Measurements from ENCODE around the gene TFCP2L1. TPM values are rescaled to one million over a fixed set of nuclear protein-coding genes. Genes with fewer than 3 reads are reported as not detected.

TFCP2L1 gene
- total RNA-seq, 1 experiment from 2014 or later = 18.4 TPM

DNA sequence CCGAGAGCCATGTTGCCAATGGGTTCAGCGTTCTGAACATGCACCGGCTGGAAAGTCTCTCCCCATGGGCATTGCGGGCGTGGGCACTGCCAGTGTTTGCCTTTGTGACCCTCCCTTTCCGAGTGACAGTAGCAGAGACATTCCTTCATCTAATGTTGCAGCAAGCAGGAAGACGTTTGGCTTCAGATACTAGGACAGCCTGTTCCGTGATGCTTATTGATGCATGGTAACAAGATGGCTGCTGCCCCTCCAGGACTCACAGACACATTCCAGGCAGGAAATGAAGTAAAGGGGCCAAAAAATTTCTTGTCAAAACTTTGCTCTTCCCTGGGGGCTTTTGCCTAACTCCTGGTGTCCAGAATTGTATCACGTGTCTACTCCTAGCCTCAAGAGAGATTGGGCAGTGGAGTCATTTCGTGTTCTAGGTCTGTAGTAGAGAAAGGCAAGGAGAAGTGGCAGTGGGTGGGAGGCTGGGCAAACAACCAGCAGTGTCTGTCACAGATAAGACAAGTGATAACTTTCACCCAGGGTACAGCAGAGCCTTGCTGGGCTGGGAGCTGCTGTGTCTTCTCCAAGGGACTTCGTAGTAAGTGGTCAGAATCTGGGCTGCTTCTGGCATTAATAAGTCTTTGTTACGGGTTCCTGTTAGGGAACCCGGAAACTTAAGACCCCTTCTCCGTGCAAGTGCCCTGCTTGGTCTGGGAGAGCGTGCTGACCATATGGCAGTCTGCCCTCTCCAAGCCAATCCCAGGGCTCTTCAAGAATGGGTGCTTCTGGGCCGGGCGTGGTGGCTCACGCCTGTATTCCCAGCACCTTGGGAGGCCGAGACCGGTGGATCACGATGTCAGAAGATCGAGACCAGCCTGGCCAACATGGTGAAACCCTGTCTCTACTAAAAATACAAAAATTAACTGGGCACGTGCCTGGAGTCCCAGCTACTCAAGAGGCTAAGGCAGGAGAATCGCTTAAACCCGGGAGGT lies 93.5 kb downstream of the TFCP2L1 start:
- DNase-seq = no peak
- intact Hi-C loops (cut with micrococcal nuclease; ENCODE audit: unreplicated experiment) = no loop called here
- Mint-ChIP-seq H3K4me1 (ENCODE audit: low read depth, unreplicated experiment) (no peaks in the 10 kb centered on the region), H3K27me3 (ENCODE audit: insufficient read depth, unreplicated experiment) (no peaks in the 10 kb centered on the region), H3K27ac (ENCODE audit: unreplicated experiment) (no peak overlapping the region), H3K4me3 (ENCODE audit: unreplicated experiment) (no peak overlapping the region), H3K9me3 (ENCODE audit: unreplicated experiment) (no peaks in the 10 kb centered on the region), H3K36me3 (ENCODE audit: insufficient read depth, unreplicated experiment) (no peaks in the 10 kb centered on the region)
- Histone ChIP-seq H3K9me3 (no peaks in the 10 kb centered on the region), H3K4me1 (no peaks in the 10 kb centered on the region), H3K27me3 (replicated peaks; ENCODE audit: control insufficient read depth, insufficient read depth, low read length) (no peaks in the 10 kb centered on the region), H3K4me3 (ENCODE audit: low read depth, low read length) (no peak overlapping the region), H3K36me3 (ENCODE audit: control insufficient read depth, insufficient read depth, low read length) (no peaks in the 10 kb centered on the region)
- BruUV-seq (replicated peaks) = no TSS peak
- ChIA-PET CTCF (no interaction called here), POLR2A (no interaction called here)
- TF ChIP-seq, protein P1, sequence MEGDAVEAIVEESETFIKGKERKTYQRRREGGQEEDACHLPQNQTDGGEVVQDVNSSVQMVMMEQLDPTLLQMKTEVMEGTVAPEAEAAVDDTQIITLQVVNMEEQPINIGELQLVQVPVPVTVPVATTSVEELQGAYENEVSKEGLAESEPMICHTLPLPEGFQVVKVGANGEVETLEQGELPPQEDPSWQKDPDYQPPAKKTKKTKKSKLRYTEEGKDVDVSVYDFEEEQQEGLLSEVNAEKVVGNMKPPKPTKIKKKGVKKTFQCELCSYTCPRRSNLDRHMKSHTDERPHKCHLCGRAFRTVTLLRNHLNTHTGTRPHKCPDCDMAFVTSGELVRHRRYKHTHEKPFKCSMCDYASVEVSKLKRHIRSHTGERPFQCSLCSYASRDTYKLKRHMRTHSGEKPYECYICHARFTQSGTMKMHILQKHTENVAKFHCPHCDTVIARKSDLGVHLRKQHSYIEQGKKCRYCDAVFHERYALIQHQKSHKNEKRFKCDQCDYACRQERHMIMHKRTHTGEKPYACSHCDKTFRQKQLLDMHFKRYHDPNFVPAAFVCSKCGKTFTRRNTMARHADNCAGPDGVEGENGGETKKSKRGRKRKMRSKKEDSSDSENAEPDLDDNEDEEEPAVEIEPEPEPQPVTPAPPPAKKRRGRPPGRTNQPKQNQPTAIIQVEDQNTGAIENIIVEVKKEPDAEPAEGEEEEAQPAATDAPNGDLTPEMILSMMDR (IDR thresholded peaks at IDR 0.05; ENCODE audit: insufficient read depth in 1 of 2, low read depth in 1 of 2, low read length in 1 of 2, severe bottlenecking in 1 of 2, unreplicated experiment in 1 of 2) = no peak

DNA sequence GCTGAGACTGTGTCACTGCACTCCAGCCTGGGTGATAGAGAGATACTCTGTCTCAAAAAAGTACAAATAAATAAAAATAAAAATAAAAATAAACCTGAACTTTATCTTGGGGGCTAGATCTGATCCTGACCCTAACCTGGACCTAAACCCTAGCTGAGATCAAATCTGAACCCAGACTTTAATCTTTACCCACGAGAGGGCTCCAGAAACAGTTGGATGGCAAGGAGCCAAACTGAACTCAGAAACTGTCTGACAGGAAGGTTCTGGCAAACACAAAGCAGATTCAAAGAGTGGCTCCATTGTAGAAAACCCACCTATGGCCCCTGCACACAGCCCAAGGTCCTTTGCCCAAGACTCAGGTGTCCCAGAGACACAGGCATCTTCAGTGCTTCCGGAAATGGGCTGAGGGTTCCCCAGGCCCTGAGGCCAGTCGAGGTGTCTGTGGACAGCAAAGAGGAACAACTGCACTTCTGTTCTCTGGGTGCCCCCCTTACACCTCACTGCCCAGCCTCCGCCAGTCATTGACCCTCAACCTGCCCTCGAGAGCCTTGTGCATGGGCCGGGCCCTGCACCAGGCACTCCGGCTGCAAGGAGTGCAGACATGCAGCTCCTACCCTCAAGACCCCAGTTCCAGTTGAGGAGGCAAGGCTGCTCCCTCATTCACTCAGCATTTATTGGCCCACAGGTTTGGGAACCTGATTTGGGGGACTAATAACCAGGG lies 95.2 kb downstream of the TFCP2L1 start:
- H3K27me3 Mint-ChIP-seq (ENCODE audit: insufficient read depth, unreplicated experiment) = no peaks in the 10 kb centered on the region
- ChIA-PET CTCF (interaction anchor here (1.1 kb wide), 1 partner anchor 166 kb away, joined by 4 read pairs; no protein-coding TSS in a partner anchor), POLR2A (no interaction called here)
- Histone ChIP-seq H3K27me3 (replicated peaks; ENCODE audit: control insufficient read depth, insufficient read depth, low read length) (no peaks in the 10 kb centered on the region), H3K4me3 (ENCODE audit: low read depth, low read length) (no peak overlapping the region), H3K36me3 (ENCODE audit: control insufficient read depth, insufficient read depth, low read length) (no peaks in the 10 kb centered on the region), H3K9me3 (no peaks in the 10 kb centered on the region), H3K4me1 (no peaks in the 10 kb centered on the region)
- H3K4me3 Mint-ChIP-seq (ENCODE audit: unreplicated experiment) = no peak overlapping the region
- H3K4me1 Mint-ChIP-seq (ENCODE audit: low read depth, unreplicated experiment) = no peaks in the 10 kb centered on the region
- H3K27ac Mint-ChIP-seq (ENCODE audit: unreplicated experiment) = no peak overlapping the region
- no peak for DNase-seq
- BruUV-seq (replicated peaks) = no TSS peak
- TF ChIP-seq, protein P1 (IDR thresholded peaks at IDR 0.05; ENCODE audit: insufficient read depth in 1 of 2, low read depth in 1 of 2, low read length in 1 of 2, severe bottlenecking in 1 of 2, unreplicated experiment in 1 of 2) = no peak
- no peaks in the 10 kb centered on the region for H3K9me3 Mint-ChIP-seq (ENCODE audit: unreplicated experiment)
- intact Hi-C loops (cut with micrococcal nuclease; ENCODE audit: unreplicated experiment) = loop anchor here (10.0 kb wide), 1 partner anchor 165 kb away; no protein-coding TSS in a partner anchor
- no peaks in the 10 kb centered on the region for H3K36me3 Mint-ChIP-seq (ENCODE audit: insufficient read depth, unreplicated experiment)

DNA sequence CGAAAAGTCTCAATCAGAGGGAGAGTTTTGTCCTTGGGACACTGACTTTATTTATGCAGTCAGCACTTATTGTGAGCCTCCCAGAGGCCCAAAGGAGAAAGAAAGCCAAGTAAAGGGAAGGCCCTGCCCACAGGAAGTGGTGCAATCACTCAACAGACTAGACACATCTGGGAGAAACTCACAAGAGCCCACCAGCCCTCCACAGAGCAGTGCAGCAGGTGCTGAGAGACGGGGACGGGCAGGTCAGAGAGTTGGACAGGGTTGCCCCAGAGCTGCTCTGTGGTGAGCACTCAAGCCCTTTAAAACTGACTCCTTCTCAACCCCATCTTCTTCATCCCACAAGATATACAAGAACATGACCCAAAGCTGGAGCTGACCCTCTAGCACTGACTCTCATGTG lies 96.0 kb downstream of the TFCP2L1 start:
- H3K9me3 Mint-ChIP-seq (ENCODE audit: unreplicated experiment) = no peaks in the 10 kb centered on the region
- H3K36me3 ChIP-seq (ENCODE audit: control insufficient read depth, insufficient read depth, low read length) = no peaks in the 10 kb centered on the region
- TF ChIP-seq, protein P1 (IDR thresholded peaks at IDR 0.05; ENCODE audit: insufficient read depth in 1 of 2, low read depth in 1 of 2, low read length in 1 of 2, severe bottlenecking in 1 of 2, unreplicated experiment in 1 of 2) = no peak
- H3K4me3 Mint-ChIP-seq (ENCODE audit: unreplicated experiment) = no peak overlapping the region
- no peak for DNase-seq
- no TSS peak for BruUV-seq (replicated peaks)
- no peaks in the 10 kb centered on the region for H3K36me3 Mint-ChIP-seq (ENCODE audit: insufficient read depth, unreplicated experiment)
- H3K27me3 ChIP-seq (replicated peaks; ENCODE audit: control insufficient read depth, insufficient read depth, low read length) = no peaks in the 10 kb centered on the region
- no peaks in the 10 kb centered on the region for H3K4me1 Mint-ChIP-seq (ENCODE audit: low read depth, unreplicated experiment)
- CTCF ChIA-PET = interaction anchor here (1.1 kb wide), 1 partner anchor 167 kb away, joined by 4 read pairs; no protein-coding TSS in a partner anchor
- no peak overlapping the region for H3K27ac Mint-ChIP-seq (ENCODE audit: unreplicated experiment)
- POLR2A ChIA-PET = no interaction called here
- H3K27me3 Mint-ChIP-seq (ENCODE audit: insufficient read depth, unreplicated experiment) = no peaks in the 10 kb centered on the region
- intact Hi-C loops (cut with micrococcal nuclease; ENCODE audit: unreplicated experiment) = loop anchor here (10.0 kb wide), 1 partner anchor 166 kb away; no protein-coding TSS in a partner anchor
- no peaks in the 10 kb centered on the region for H3K4me1 ChIP-seq
- H3K9me3 ChIP-seq = no peaks in the 10 kb centered on the region
- H3K4me3 ChIP-seq (ENCODE audit: low read depth, low read length) = no peak overlapping the region

Measured in Caco-2 (cell line).